IMR-90 (cell line): ENCODE measurements around the gene TMOD4. TPM values are rescaled to one million over a fixed set of nuclear protein-coding genes. Genes with fewer than 3 reads are reported as not detected.

Source experiments
- ATAC-seq: fragments of 200-7000 bp; cut with Tn5 transposase; 2 replicates; pipeline ENCODE4 v1.9.1; 2020; ENCODE audit warnings: low read depth, mild to moderate bottlenecking, moderate library complexity
- BruUV-seq: library from RNA; stranded (reverse); fragments of 400-500 nt; replicated peaks from 2 replicates; lab custom pipeline; 2021; lab: Mats Ljungman, UMichigan
- CTCF ChIA-PET: fragments of 300-600 bp; formaldehyde crosslinking; extraction: SDS; loops from one replicate; lab custom pipeline; 2021; ENCODE audit warnings: antibody characterized with exemption; lab: Yijun Ruan, JAX
- POLR2A ChIA-PET: fragments of 300-600 bp; sonication (Branson Sonifier 250); formaldehyde crosslinking; loops from one replicate; lab custom pipeline; 2022; ENCODE audit warnings: antibody characterized with exemption; ENCODE audit not compliant: unreplicated experiment; lab: Charles Lee
- DNase-seq: peaks from one replicate; pipeline ENCODE4 v3.0.0; 2013
- H2AFZ ChIP-seq: replicated peaks from 2 replicates; pipeline ENCODE3; 2013; ENCODE audit warnings: low read length, mild to moderate bottlenecking; ENCODE audit not compliant: poor library complexity
- H2AK5ac ChIP-seq: 2 replicates; pipeline ENCODE4 v1.6.1; 2013; ENCODE audit warnings: low read depth, low read length, inconsistent platforms
- H2AK9ac ChIP-seq: replicated peaks from 2 replicates; pipeline ENCODE3; 2013; ENCODE audit warnings: mild to moderate bottlenecking, low read depth, low read length, moderate library complexity; ENCODE audit not compliant: poor library complexity
- H2BK120ac ChIP-seq: 2 replicates; pipeline ENCODE4 v1.6.1; 2013; ENCODE audit warnings: low read depth, low read length, inconsistent platforms
- H2BK15ac ChIP-seq: 3 replicates; pipeline ENCODE4 v1.6.1; 2013; ENCODE audit warnings: low read depth, low read length, inconsistent platforms
- H2BK20ac ChIP-seq: 2 replicates; pipeline ENCODE4 v1.6.1; 2013; ENCODE audit warnings: low read depth, mild to moderate bottlenecking, inconsistent platforms, low read length, moderate library complexity
- H2BK5ac ChIP-seq: 2 replicates; pipeline ENCODE4 v1.6.1; 2013; ENCODE audit warnings: mild to moderate bottlenecking, low read depth, low read length, inconsistent platforms; ENCODE audit not compliant: poor library complexity, severe bottlenecking
- H3K14ac ChIP-seq: replicated peaks from 2 replicates; pipeline ENCODE4 v1.6.1; 2013; ENCODE audit warnings: low read depth, low read length, inconsistent platforms
- H3K18ac ChIP-seq: 2 replicates; pipeline ENCODE4 v1.6.1; 2013; ENCODE audit warnings: low read depth, low read length, control low read depth
- H3K23ac ChIP-seq: 2 replicates; pipeline ENCODE4 v1.6.1; 2013; ENCODE audit warnings: low read depth, low read length, inconsistent platforms
- H3K27ac ChIP-seq: 2 replicates; pipeline ENCODE4 v1.5.1; 2013; ENCODE audit warnings: mild to moderate bottlenecking, control low read depth, low read length; ENCODE audit not compliant: insufficient read depth
- H3K27me3 ChIP-seq: 2 replicates; pipeline ENCODE4 v1.6.1; 2013; ENCODE audit warnings: low read length; ENCODE audit not compliant: control insufficient read depth, insufficient read depth
- H3K36me3 ChIP-seq: 2 replicates; pipeline ENCODE4 v1.6.1; 2013; ENCODE audit warnings: low read length, mixed read lengths; ENCODE audit not compliant: control insufficient read depth, insufficient read depth
- H3K4ac ChIP-seq: 2 replicates; pipeline ENCODE4 v1.6.1; 2013; ENCODE audit warnings: low read depth, low read length, inconsistent platforms
- H3K4me1 ChIP-seq: 2 replicates; pipeline ENCODE4 v1.6.1; 2013; ENCODE audit warnings: low read length, mixed read lengths; ENCODE audit not compliant: control insufficient read depth, insufficient read depth
- H3K4me2 ChIP-seq: 2 replicates; pipeline ENCODE4 v1.6.1; 2013; ENCODE audit warnings: low read depth, mild to moderate bottlenecking, control low read depth, low read length, moderate library complexity
- H3K4me3 ChIP-seq: 2 replicates; pipeline ENCODE4 v1.5.1; 2013; ENCODE audit warnings: low read depth, mild to moderate bottlenecking, control low read depth, low read length, moderate library complexity; ENCODE audit not compliant: insufficient read depth
- H3K56ac ChIP-seq: 2 replicates; pipeline ENCODE4 v1.6.1; 2013; ENCODE audit warnings: low read length, inconsistent platforms; ENCODE audit not compliant: insufficient read depth; ENCODE audit errors: extremely low read depth
- H3K79me1 ChIP-seq, 2 experiments: 2 replicates each; pipeline ENCODE4 v1.6.1; 2013; ENCODE audit warnings: low read length in 2 of 2, inconsistent platforms in 1 of 2, low read depth in 1 of 2
- H3K9ac ChIP-seq: 2 replicates; pipeline ENCODE4 v1.6.1; 2013; ENCODE audit warnings: low read depth, low read length, control low read depth
- H3K9me1 ChIP-seq: 2 replicates; pipeline ENCODE4 v1.6.1; 2013; ENCODE audit warnings: low read length, inconsistent platforms; ENCODE audit not compliant: insufficient read depth
- H3K9me3 ChIP-seq: 2 replicates; pipeline ENCODE4 v1.6.1; 2013; ENCODE audit warnings: low read length; ENCODE audit not compliant: control insufficient read depth, insufficient read depth
- H4K20me1 ChIP-seq: 2 replicates; pipeline ENCODE4 v1.6.1; 2013; ENCODE audit warnings: low read length, inconsistent platforms; ENCODE audit not compliant: insufficient read depth
- H4K5ac ChIP-seq: 2 replicates; pipeline ENCODE4 v1.6.1; 2013; ENCODE audit warnings: mild to moderate bottlenecking, low read depth, low read length, control low read depth
- H4K8ac ChIP-seq, 2 experiments: 2 replicates each; pipeline ENCODE4 v1.6.1; 2013; ENCODE audit warnings: low read depth in 2 of 2, low read length in 2 of 2, control low read depth in 1 of 2, inconsistent platforms in 1 of 2
- H4K91ac ChIP-seq: 2 replicates; pipeline ENCODE4 v1.6.1; 2013; ENCODE audit warnings: low read depth, low read length, inconsistent platforms; ENCODE audit not compliant: insufficient read depth
- BHLHE40 ChIP-seq: fragments of 150-350 bp; IDR thresholded peaks from 2 replicates; pipeline ENCODE4 v1.6.1; 2016; ENCODE audit warnings: mild to moderate bottlenecking, low read depth, low read length
- CEBPB ChIP-seq: IDR thresholded peaks from 2 replicates; pipeline ENCODE4 v1.6.1; 2012; ENCODE audit warnings: low read depth, low read length, improper control_type of control experiment
- CHD1 ChIP-seq: IDR thresholded peaks from 2 replicates; pipeline ENCODE4 v1.6.1; 2012; ENCODE audit warnings: low read depth, low read length, improper control_type of control experiment
- CTCF ChIP-seq: conservative IDR thresholded peaks from 2 replicates; pipeline ENCODE4 v1.5.1; 2012; ENCODE audit warnings: mild to moderate bottlenecking, low read depth, low read length, improper control_type of control experiment
- FOS ChIP-seq: fragments of 150-350 bp; IDR thresholded peaks from 2 replicates; pipeline ENCODE4 v1.6.1; 2016; ENCODE audit warnings: low read depth, low read length
- MAZ ChIP-seq: IDR thresholded peaks from 2 replicates; pipeline ENCODE4 v1.6.1; 2012; ENCODE audit warnings: low read depth, mild to moderate bottlenecking, low read length, improper control_type of control experiment, moderate library complexity, borderline replicate concordance
- NFE2L2 ChIP-seq: fragments of 150-350 bp; IDR thresholded peaks from 2 replicates; pipeline ENCODE4 v1.6.1; 2016; ENCODE audit warnings: low read depth, mild to moderate bottlenecking, low read length
- POLR2A ChIP-seq: IDR thresholded peaks from 2 replicates; pipeline ENCODE4 v1.6.1; 2012; ENCODE audit warnings: mild to moderate bottlenecking, low read depth, low read length
- RAD21 ChIP-seq: IDR thresholded peaks from 2 replicates; pipeline ENCODE4 v1.6.1; 2012; ENCODE audit warnings: low read length, improper control_type of control experiment
- RCOR1 ChIP-seq: IDR thresholded peaks from 2 replicates; pipeline ENCODE4 v1.6.1; 2012; ENCODE audit warnings: mild to moderate bottlenecking, low read length, improper control_type of control experiment; ENCODE audit not compliant: insufficient replicate concordance
- RFX5 ChIP-seq: IDR thresholded peaks from 2 replicates; pipeline ENCODE4 v1.8.0; 2012; ENCODE audit warnings: low read depth, mild to moderate bottlenecking, low read length, moderate library complexity
- SMC3 ChIP-seq: fragments of 150-350 bp; IDR thresholded peaks from 2 replicates; pipeline ENCODE4 v1.6.1; 2016; ENCODE audit warnings: low read depth, mild to moderate bottlenecking, antibody characterized with exemption, low read length, moderate library complexity
- USF2 ChIP-seq: fragments of 150-350 bp; IDR thresholded peaks from 2 replicates; pipeline ENCODE4 v1.6.1; 2017; ENCODE audit warnings: mild to moderate bottlenecking, antibody characterized with exemption, low read length, low read depth
- WGBS, 2 experiments: methylation state at CpG; one replicate each; pipeline versions ENCODE4 v1.1.5 to v1.1.7; 2013; ENCODE audit warnings: missing lambda C conversion rate in 2 of 2; ENCODE audit not compliant: insufficient read length in 1 of 2; ENCODE audit errors: extremely low coverage in 2 of 2; 5-methylcytosine and 5-hydroxymethylcytosine counted together
- dilution Hi-C: fragments of 300-500 bp; cut with HindIII; formaldehyde crosslinking; loops from one replicate; pipeline ENCODE4 v1.14.3; 2018; ENCODE audit warnings: low sequenced_read_pairs; ENCODE audit not compliant: unreplicated experiment
- in situ Hi-C: fragments of 300-500 bp; cut with MboI; formaldehyde crosslinking; loops from 3 replicates; pipeline ENCODE4 v1.14.3; 2019; ENCODE audit warnings: low sequenced_read_pairs, inconsistent platforms, mixed read lengths
- intact Hi-C: fragments of 100-400 bp; cut with micrococcal nuclease; formaldehyde crosslinking; loops from 2 replicates; pipeline ENCODE4 v1.10.0; 2022
- polyA plus RNA-seq, 3 experiments: library from polyadenylated mRNA; depleted of rRNA; stranded (reverse); fragments of >200 nt; gene quantifications; 2 replicates each; pipeline ENCODE4 v1.2.3, GENCODE V29; 2012; ENCODE audit warnings: low replicate concordance in 1 of 3
- total RNA-seq: library from RNA; depleted of rRNA; stranded (reverse); fragments of >200 nt; gene quantifications from 2 replicates; pipeline ENCODE4 v1.2.3, GENCODE V29; 2012

The TMOD4 gene
- total and polyA plus RNA-seq, 2 of the 4 experiments (the other 2 are of a cell fraction) = 0.27 TPM; not detected in 1

GRCh38 chr1:151157067-151157531, 18.7 kb downstream of the TMOD4 start:
- ATAC-seq (no peak), DNase-seq (no peak)
- Histone ChIP-seq H3K4me2 (no peak overlapping the region), H2AK9ac (no peak overlapping the region), H2BK15ac (no peak overlapping the region), H2BK120ac (no peak overlapping the region), H2BK20ac (no peak overlapping the region), H3K9ac (no peak overlapping the region), H3K4me1 (no peaks in the 10 kb centered on the region), H2AK5ac (no peak overlapping the region), H3K23ac (no peak overlapping the region), H3K4me3 (no peak overlapping the region), H4K5ac (no peak overlapping the region), H3K27me3 (no peaks in the 10 kb centered on the region), H3K18ac (no peak overlapping the region), H3K9me1 (no peaks in the 10 kb centered on the region), H4K20me1 (no peaks in the 10 kb centered on the region), H4K8ac (no peak overlapping the region), H3K9me3 (no peaks in the 10 kb centered on the region), H3K27ac (no peak overlapping the region), H3K79me1 (0 out of 4 replicates have a peak, but pooled peaks cover 0 to 3% of the 10 kb centered on the region in 2 experiments), H2BK5ac (no peak overlapping the region), H4K91ac (no peak overlapping the region), H3K56ac (no peak overlapping the region), H3K4ac (no peak overlapping the region), H3K14ac (no peak overlapping the region), H3K36me3 (peaks cover 40% of the 10 kb centered on the region), H2AFZ (no peak overlapping the region)
- intact Hi-C loops = loop anchor here (2.0 kb wide), 1 partner anchor 132 kb away; no protein-coding TSS in a partner anchor
- in situ Hi-C loops = loop anchor here (5.0 kb wide), 1 partner anchor 60 kb away; no protein-coding TSS in a partner anchor
- no TSS peak for BruUV-seq
- TF ChIP-seq RFX5 = no peak
- no peak for TF ChIP-seq SMC3
- TF ChIP-seq USF2 = no peak
- no peak for TF ChIP-seq CTCF
- TF ChIP-seq RAD21 = no peak
- TF ChIP-seq POLR2A = no peak
- TF ChIP-seq NFE2L2 = no peak
- no peak for TF ChIP-seq FOS
- no peak for TF ChIP-seq CEBPB
- no peak for TF ChIP-seq RCOR1
- no peak for TF ChIP-seq BHLHE40
- no peak for TF ChIP-seq CHD1
- TF ChIP-seq MAZ = no peak
- WGBS, 2 experiments = no CpG with 5 or more reads among the region's 6 CpGs
- CTCF ChIA-PET = interaction anchor here (1.8 to 2.5 kb wide), 2 partner anchors 57 kb away, joined by 6 to 16 read pairs; no protein-coding TSS in a partner anchor
- POLR2A ChIA-PET = no interaction called here
- dilution Hi-C loops = no loop called here
